ENCODE measurements around the gene DCAF12. TPM values are rescaled to one million over a fixed set of nuclear protein-coding genes. Genes with fewer than 3 reads are reported as not detected.

The DCAF12 gene
- polyA plus RNA-seq, 1 of the 3 experiments (the other 2 are of a cell fraction), result 20.8 TPM

DNA sequence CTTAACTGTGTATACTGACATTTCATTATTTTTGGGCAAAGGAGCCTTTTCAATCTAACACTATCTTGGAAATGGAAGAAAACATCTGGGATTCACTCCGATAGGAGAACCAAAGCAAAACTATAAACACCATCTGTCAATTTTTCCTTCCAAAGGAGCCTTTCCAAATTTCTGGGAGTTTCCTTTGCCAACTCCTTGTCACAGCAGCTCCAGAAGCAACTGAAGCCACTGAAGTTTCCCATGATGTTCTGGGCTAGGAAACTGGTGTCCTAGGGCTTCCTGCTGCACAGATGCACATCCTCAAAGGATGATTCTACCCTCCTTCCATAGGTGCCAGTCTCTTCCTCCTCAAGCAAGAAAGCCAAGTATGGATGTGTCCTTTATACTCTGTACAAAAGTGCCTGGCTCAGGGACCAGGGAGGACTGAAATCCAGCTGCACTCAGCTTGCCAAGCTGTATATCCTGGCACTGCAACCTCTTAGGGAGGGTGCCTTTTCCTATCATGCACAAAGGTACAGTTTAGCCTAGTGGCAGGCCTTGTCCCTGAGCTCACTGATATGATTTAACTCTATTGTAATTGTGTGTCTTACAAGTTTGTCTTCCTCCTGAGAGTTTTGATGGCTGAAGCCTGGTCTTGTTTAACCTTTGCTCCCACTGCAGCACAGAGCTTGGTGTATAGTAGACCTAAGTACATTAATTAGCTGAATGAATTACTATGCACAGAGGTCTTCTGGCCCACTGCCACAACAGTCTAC lies 43.9 kb upstream of the DCAF12 start:
- no peaks in the 10 kb centered on the region for H3K36me3 ChIP-seq (replicated peaks in 1 of 2; ENCODE audit: control insufficient read depth in 1 of 2, insufficient read depth in 2 of 2, low read length in 1 of 2)
- ChIA-PET CTCF (interaction anchor here (1.2 to 1.8 kb wide), 2 partner anchors 9 to 83 kb away, joined by 4 to 6 read pairs; partner anchors contain the start of gene UBAP1), POLR2A (interaction anchor here (1.6 kb wide), 1 partner anchor 9 kb away, joined by 9 read pairs; the partner anchor contains the start of gene UBAP1)
- no peak for TF ChIP-seq MXI1 (IDR thresholded peaks at IDR 0.05; ENCODE audit: low read depth, low read length)
- TF ChIP-seq RCOR1 (IDR thresholded peaks at IDR 0.05; ENCODE audit: low read length), result no peak
- TF ChIP-seq, protein P1, sequence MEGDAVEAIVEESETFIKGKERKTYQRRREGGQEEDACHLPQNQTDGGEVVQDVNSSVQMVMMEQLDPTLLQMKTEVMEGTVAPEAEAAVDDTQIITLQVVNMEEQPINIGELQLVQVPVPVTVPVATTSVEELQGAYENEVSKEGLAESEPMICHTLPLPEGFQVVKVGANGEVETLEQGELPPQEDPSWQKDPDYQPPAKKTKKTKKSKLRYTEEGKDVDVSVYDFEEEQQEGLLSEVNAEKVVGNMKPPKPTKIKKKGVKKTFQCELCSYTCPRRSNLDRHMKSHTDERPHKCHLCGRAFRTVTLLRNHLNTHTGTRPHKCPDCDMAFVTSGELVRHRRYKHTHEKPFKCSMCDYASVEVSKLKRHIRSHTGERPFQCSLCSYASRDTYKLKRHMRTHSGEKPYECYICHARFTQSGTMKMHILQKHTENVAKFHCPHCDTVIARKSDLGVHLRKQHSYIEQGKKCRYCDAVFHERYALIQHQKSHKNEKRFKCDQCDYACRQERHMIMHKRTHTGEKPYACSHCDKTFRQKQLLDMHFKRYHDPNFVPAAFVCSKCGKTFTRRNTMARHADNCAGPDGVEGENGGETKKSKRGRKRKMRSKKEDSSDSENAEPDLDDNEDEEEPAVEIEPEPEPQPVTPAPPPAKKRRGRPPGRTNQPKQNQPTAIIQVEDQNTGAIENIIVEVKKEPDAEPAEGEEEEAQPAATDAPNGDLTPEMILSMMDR (IDR thresholded peaks at IDR 0.05), result no peak
- TF ChIP-seq JUND (IDR thresholded peaks at IDR 0.05), result no peak
- TF ChIP-seq, protein P2, sequence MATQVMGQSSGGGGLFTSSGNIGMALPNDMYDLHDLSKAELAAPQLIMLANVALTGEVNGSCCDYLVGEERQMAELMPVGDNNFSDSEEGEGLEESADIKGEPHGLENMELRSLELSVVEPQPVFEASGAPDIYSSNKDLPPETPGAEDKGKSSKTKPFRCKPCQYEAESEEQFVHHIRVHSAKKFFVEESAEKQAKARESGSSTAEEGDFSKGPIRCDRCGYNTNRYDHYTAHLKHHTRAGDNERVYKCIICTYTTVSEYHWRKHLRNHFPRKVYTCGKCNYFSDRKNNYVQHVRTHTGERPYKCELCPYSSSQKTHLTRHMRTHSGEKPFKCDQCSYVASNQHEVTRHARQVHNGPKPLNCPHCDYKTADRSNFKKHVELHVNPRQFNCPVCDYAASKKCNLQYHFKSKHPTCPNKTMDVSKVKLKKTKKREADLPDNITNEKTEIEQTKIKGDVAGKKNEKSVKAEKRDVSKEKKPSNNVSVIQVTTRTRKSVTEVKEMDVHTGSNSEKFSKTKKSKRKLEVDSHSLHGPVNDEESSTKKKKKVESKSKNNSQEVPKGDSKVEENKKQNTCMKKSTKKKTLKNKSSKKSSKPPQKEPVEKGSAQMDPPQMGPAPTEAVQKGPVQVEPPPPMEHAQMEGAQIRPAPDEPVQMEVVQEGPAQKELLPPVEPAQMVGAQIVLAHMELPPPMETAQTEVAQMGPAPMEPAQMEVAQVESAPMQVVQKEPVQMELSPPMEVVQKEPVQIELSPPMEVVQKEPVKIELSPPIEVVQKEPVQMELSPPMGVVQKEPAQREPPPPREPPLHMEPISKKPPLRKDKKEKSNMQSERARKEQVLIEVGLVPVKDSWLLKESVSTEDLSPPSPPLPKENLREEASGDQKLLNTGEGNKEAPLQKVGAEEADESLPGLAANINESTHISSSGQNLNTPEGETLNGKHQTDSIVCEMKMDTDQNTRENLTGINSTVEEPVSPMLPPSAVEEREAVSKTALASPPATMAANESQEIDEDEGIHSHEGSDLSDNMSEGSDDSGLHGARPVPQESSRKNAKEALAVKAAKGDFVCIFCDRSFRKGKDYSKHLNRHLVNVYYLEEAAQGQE (IDR thresholded peaks at IDR 0.05; ENCODE audit: low read depth, low read length), result no peak
- TF ChIP-seq RAD21 (IDR thresholded peaks at IDR 0.05; ENCODE audit: low read length), result no peak
- TF ChIP-seq ELF1 (IDR thresholded peaks at IDR 0.05), result no peak
- TF ChIP-seq NFIC (IDR thresholded peaks at IDR 0.05; ENCODE audit: borderline replicate concordance), result no peak
- TF ChIP-seq, protein P3, sequence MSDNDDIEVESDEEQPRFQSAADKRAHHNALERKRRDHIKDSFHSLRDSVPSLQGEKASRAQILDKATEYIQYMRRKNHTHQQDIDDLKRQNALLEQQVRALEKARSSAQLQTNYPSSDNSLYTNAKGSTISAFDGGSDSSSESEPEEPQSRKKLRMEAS (IDR thresholded peaks at IDR 0.05; ENCODE audit: low read depth), result no peak
- TF ChIP-seq SIN3A (IDR thresholded peaks at IDR 0.05; ENCODE audit: borderline replicate concordance, low read depth, low read length), result no peak
- TF ChIP-seq, protein P4, sequence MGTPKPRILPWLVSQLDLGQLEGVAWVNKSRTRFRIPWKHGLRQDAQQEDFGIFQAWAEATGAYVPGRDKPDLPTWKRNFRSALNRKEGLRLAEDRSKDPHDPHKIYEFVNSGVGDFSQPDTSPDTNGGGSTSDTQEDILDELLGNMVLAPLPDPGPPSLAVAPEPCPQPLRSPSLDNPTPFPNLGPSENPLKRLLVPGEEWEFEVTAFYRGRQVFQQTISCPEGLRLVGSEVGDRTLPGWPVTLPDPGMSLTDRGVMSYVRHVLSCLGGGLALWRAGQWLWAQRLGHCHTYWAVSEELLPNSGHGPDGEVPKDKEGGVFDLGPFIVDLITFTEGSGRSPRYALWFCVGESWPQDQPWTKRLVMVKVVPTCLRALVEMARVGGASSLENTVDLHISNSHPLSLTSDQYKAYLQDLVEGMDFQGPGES (IDR thresholded peaks at IDR 0.05; ENCODE audit: low read depth, low read length), result no peak
- TF ChIP-seq, protein P5, sequence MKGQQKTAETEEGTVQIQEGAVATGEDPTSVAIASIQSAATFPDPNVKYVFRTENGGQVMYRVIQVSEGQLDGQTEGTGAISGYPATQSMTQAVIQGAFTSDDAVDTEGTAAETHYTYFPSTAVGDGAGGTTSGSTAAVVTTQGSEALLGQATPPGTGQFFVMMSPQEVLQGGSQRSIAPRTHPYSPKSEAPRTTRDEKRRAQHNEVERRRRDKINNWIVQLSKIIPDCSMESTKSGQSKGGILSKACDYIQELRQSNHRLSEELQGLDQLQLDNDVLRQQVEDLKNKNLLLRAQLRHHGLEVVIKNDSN (IDR thresholded peaks at IDR 0.05; ENCODE audit: borderline replicate concordance, low read depth), result no peak
- TF ChIP-seq FOSL2 (IDR thresholded peaks at IDR 0.05; ENCODE audit: borderline replicate concordance, low read depth), result no peak
- no peaks in the 10 kb centered on the region for H3K27me3 ChIP-seq (ENCODE audit: insufficient read depth)
- no peak overlapping the region for H3K4me2 ChIP-seq
- WGBS (ENCODE audit: low lambda C conversion rate), result 94% methylated on average over 1 of the region's 1 CpG
- H3F3A ChIP-seq (replicated peaks; ENCODE audit: insufficient read depth), result no peaks in the 10 kb centered on the region
- H3K4me1 ChIP-seq (ENCODE audit: control insufficient read depth in 1 of 2, insufficient read depth in 2 of 2, low read depth in 1 of 2, low read length in 1 of 2), result peaks cover 0 to 4% of the 10 kb centered on the region in 2 experiments; a peak in 1 of 4 replicates
- no peaks in the 10 kb centered on the region for H4K20me1 ChIP-seq (ENCODE audit: insufficient read depth)
- H3K9me2 ChIP-seq, result no peaks in the 10 kb centered on the region
- no peaks in the 10 kb centered on the region for H3K79me2 ChIP-seq (ENCODE audit: insufficient read depth)
- H2AFZ ChIP-seq (ENCODE audit: low read depth), result no peak overlapping the region
- H3K4me3 ChIP-seq (ENCODE audit: low read depth in 2 of 2, low read length in 1 of 2), result no peak overlapping the region
- no peaks in the 10 kb centered on the region for H3K9me3 ChIP-seq
- DNase-seq, result peak; percentile 37
- no peak overlapping the region for H3K27ac ChIP-seq (ENCODE audit: low read depth in 2 of 2, low read length in 1 of 2)
- H3K9ac ChIP-seq, result no peak overlapping the region

Measured in SK-N-SH (cell line).